Esophagus squamous epithelium (tissue), 5 donors: ENCODE measurements around the gene HS3ST3A1. TPM values are rescaled to one million over a fixed set of nuclear protein-coding genes. Genes with fewer than 3 reads are reported as not detected.
"Not testable (repeated sequence)": the region's sequence is repeated elsewhere in the genome, so short reads cannot be mapped to it uniquely, and the experiment has no call there.

Experiments
- DNase-seq: peaks from one replicate; lab custom pipeline; 2025; lab: John Stamatoyannopoulos, UW
- H3K27ac ChIP-seq, 4 donors: fragments of 200-600 bp; sonication (generic); one replicate each; pipeline ENCODE4 v1.5.1; 2016 to 2019; ENCODE audit warnings: mild to moderate bottlenecking in 1 of 4
- H3K27me3 ChIP-seq, 4 donors: fragments of 200-600 bp; sonication (generic); 1 replicate in 3 of 4; 2 replicates in 1 of 4; pipeline versions ENCODE4 v1.5.1 to v1.6.0; 2017 to 2021; ENCODE audit warnings: antibody characterized with exemption in 1 of 4
- H3K36me3 ChIP-seq, 3 donors: fragments of 200-600 bp; sonication (generic); one replicate each; pipeline ENCODE4 v1.5.1; 2016 to 2019
- H3K4me1 ChIP-seq, 3 donors: fragments of 200-600 bp; sonication (generic); one replicate each; pipeline ENCODE4 v1.5.1; 2017 to 2019
- H3K4me3 ChIP-seq, 4 donors: fragments of 200-600 bp; sonication (generic); 1 replicate in 3 of 4; 2 replicates in 1 of 4; pipeline ENCODE4 v1.5.1; 2016 to 2019; ENCODE audit warnings: mild to moderate bottlenecking in 2 of 4, moderate library complexity in 1 of 4
- H3K9me3 ChIP-seq, 3 donors: fragments of 200-600 bp; sonication (generic); one replicate each; pipeline ENCODE4 v1.5.1; 2016 to 2019
- POLR2A ChIP-seq, 4 donors: fragments of 450-650 bp; IDR thresholded peaks; one replicate each; pipeline ENCODE4 v1.6.1; 2017; ENCODE audit warnings: antibody characterized with exemption in 4 of 4, mild to moderate bottlenecking in 4 of 4, moderate library complexity in 3 of 4
- WGBS, 2 donors: methylation state at CpG; one replicate each; pipeline ENCODE4 v1.1.5; 2018; 5-methylcytosine and 5-hydroxymethylcytosine counted together
- intact Hi-C: fragments of 100-400 bp; cut with DNase I; formaldehyde crosslinking; loops from one replicate; pipeline ENCODE4 v1.15.0; 2022
- total RNA-seq, 4 donors: library from RNA; depleted of rRNA; stranded (reverse); fragments of >200 nt; gene quantifications; one replicate each; pipeline ENCODE4 v1.1.0, GENCODE V29; 2016
- TF ChIP-seq, protein P1 (sequence below), 6 experiments: fragments of 450-650 bp in 4 of 6; fragments of 200-600 bp in 2 of 6; sonication (generic) in 2 of 6; IDR thresholded peaks; one replicate each; pipeline ENCODE4 v1.5.1; 2016 to 2019; ENCODE audit warnings: antibody characterized with exemption in 6 of 6, mild to moderate bottlenecking in 4 of 6, moderate library complexity in 4 of 6
- donor health status: DM: yes; HTN: yes; CAD: no.

The HS3ST3A1 gene
- total RNA-seq, 4 donors from 2014 or later, result 12.0 to 17.5 (median 14.1) TPM

DNA sequence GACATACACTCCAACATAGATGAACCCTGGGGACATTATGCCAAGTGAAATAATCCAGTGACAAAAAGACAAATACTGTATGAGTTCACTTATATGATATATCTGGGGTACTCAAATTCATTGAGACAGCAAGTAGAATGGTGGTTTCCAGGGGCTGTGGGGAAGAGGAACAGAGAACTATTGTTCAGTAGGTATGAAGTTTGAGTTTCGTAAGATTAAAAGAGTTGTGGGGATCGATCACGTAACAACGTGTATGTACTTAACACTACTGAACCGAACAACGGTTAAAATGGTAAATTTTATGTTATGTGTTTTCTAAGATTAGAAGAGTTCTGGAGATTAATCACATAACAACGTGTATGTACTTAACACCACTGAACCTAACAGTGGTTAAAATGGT is 100.8 kb downstream of the HS3ST3A1 start:
- H3K36me3 ChIP-seq, result no peaks in the 10 kb centered on the region
- H3K27ac ChIP-seq, result no peak overlapping the region
- no peaks in the 10 kb centered on the region for H3K9me3 ChIP-seq
- H3K4me1 ChIP-seq, result no peaks in the 10 kb centered on the region
- DNase-seq, result no peak
- intact Hi-C loops, result no loop called here
- H3K4me3 ChIP-seq, result no peak overlapping the region
- no peaks in the 10 kb centered on the region for H3K27me3 ChIP-seq
- no peak for TF ChIP-seq POLR2A (IDR thresholded peaks at IDR 0.05)
- TF ChIP-seq, protein P1, sequence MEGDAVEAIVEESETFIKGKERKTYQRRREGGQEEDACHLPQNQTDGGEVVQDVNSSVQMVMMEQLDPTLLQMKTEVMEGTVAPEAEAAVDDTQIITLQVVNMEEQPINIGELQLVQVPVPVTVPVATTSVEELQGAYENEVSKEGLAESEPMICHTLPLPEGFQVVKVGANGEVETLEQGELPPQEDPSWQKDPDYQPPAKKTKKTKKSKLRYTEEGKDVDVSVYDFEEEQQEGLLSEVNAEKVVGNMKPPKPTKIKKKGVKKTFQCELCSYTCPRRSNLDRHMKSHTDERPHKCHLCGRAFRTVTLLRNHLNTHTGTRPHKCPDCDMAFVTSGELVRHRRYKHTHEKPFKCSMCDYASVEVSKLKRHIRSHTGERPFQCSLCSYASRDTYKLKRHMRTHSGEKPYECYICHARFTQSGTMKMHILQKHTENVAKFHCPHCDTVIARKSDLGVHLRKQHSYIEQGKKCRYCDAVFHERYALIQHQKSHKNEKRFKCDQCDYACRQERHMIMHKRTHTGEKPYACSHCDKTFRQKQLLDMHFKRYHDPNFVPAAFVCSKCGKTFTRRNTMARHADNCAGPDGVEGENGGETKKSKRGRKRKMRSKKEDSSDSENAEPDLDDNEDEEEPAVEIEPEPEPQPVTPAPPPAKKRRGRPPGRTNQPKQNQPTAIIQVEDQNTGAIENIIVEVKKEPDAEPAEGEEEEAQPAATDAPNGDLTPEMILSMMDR (IDR thresholded peaks at IDR 0.05), result no peak
- 82 to 85% methylated on average over 7 of the region's 7 CpGs for WGBS, 2 donors

DNA sequence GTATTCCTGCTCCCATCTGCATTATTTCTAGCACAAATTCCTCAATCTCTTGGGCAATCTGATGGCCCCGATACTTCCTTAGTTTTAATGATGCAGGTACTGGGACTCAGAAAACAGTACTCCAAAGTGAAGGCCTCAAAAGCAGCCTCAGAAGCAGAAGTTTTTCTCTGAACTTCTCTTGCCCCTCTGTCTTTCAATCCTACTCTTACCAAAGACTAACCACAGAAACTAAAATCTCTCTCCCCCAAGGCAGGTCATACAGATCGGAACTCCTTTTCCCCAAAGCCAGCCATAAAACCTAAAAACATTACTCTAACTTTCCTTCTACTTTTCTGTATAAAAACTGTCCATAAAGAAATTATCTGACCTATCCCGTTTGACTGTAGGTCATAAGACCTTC is 103.5 kb downstream of the HS3ST3A1 start:
- no peak overlapping the region for H3K27ac ChIP-seq
- no peak overlapping the region for H3K4me3 ChIP-seq
- 50 to 61% methylated on average over 2 to 3 of the region's 3 CpGs for WGBS, 2 donors
- no peaks in the 10 kb centered on the region for H3K36me3 ChIP-seq
- H3K4me1 ChIP-seq, result no peaks in the 10 kb centered on the region
- no peak for DNase-seq
- H3K9me3 ChIP-seq, result no peaks in the 10 kb centered on the region
- intact Hi-C loops, result no loop called here
- no peaks in the 10 kb centered on the region for H3K27me3 ChIP-seq
- TF ChIP-seq POLR2A (IDR thresholded peaks at IDR 0.05), result no peak
- TF ChIP-seq, protein P1 (IDR thresholded peaks at IDR 0.05), result no peak

DNA sequence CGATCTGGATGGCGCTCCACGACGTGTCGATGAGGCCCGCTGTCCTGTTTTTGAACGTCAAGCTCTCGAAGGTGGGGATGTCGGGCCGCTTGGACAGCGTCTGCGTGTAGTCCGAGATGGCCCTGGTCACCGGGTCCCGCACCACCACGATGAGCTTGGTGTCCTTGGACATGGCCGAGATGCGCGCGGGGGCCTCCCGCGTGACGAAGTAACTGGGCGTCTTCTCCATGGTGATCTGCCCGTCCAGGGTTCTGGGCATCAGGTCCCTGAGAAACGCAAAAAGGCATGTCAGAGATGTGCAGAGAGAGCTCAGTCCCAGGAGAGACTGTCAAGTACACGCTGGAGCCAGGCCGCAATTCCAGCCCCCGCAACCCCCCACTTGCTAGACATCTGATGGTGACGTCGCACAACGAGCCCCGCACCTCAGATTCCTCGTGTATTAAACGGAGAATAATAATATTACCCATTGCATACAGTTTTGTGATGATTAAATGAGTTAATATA is 105.1 kb downstream of the HS3ST3A1 start:
- not testable (repeated sequence) for DNase-seq

DNA sequence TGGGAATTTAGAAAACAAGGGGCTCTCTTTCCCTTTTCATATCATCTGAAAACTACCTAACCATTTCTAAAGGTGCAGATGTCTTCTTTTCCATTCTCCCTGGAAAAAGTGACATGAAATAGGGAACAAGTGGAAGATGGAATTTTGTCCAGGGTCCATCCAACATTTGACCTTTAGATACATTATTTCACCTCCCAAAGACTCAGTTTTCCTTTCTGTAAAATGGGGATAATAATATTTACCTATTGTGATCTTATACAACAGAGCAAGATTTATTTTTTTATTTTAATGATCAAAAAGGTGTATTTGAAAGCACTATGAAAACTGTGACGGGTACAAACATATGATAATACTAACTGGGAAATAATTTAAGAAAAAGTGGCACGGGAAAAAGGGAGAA is 106.3 kb downstream of the HS3ST3A1 start:
- 79 to 84% methylated on average over 2 of the region's 2 CpGs for whole genome bisulfite sequencing, 2 donors
- Histone ChIP-seq H3K27ac (no peak overlapping the region), H3K36me3 (no peaks in the 10 kb centered on the region), H3K9me3 (no peaks in the 10 kb centered on the region), H3K4me3 (no peak overlapping the region), H3K4me1 (no peaks in the 10 kb centered on the region), H3K27me3 (no peaks in the 10 kb centered on the region)
- no peak for DNase-seq
- no peak for TF ChIP-seq POLR2A (IDR thresholded peaks at IDR 0.05)
- TF ChIP-seq, protein P1 (IDR thresholded peaks at IDR 0.05), result no peak
- intact Hi-C loops, result no loop called here

More for the DNA sequence above, 105.1 kb downstream of the HS3ST3A1 start:
- H3K9me3 ChIP-seq, H3K4me3 ChIP-seq, H3K27ac ChIP-seq, intact Hi-C loops, H3K27me3 ChIP-seq, H3K36me3 ChIP-seq, H3K4me1 ChIP-seq: not testable (repeated sequence)
- WGBS, 2 donors, result 94 to 98% methylated on average over 9 to 11 of the region's 35 CpGs

DNA sequence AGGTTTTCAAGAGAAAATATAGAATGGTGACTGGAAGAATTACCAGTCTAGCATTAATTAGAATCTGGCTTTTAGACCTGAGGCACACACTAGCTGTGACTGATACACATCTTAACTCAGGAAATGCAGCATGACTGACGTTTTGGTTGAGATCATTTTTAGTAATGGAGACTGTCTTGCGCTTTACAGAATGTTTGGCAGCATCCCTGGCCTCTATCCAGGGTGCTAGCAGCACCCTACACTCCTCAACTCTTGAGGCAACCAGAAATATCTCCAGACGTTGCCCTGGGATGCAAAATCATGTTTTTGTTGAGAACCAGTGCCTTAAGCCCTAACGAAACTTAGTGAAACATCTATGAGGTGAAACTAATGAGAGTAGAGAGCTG is 109.0 kb downstream of the HS3ST3A1 start:
- Histone ChIP-seq H3K4me1 (no peaks in the 10 kb centered on the region), H3K4me3 (no peak overlapping the region), H3K27ac (no peak overlapping the region), H3K9me3 (no peaks in the 10 kb centered on the region), H3K27me3 (no peaks in the 10 kb centered on the region), H3K36me3 (no peaks in the 10 kb centered on the region)
- WGBS, 2 donors, result 60 to 65% methylated on average over 4 of the region's 4 CpGs
- no peak for DNase-seq
- intact Hi-C loops, result no loop called here
- TF ChIP-seq POLR2A (IDR thresholded peaks at IDR 0.05), result no peak
- TF ChIP-seq, protein P1 (IDR thresholded peaks at IDR 0.05), result no peak
